T-helper 2 cell treated with Interferon-gamma antibody and Interleukin-4, amounts not matched to agents 5 μg/mL and 100 μg/mL, for 36 hours (primary cell): Measurements from ENCODE around the gene AGAP1.

Source experiments
- DNase-seq: peaks from one replicate; pipeline ENCODE4 v3.0.0; 2021; ENCODE audit warnings: low spot score
- H3K27ac Mint-ChIP-seq: one replicate; pipeline ENCODE4 v1.8.0; 2021; ENCODE audit warnings: mild to moderate bottlenecking, mixed read lengths
- H3K27me3 Mint-ChIP-seq: one replicate; pipeline ENCODE4 v1.8.0; 2021; ENCODE audit warnings: low read depth, mixed read lengths
- H3K36me3 Mint-ChIP-seq: one replicate; pipeline ENCODE4 v1.8.0; 2021; ENCODE audit warnings: low read depth, mixed read lengths
- H3K4me1 Mint-ChIP-seq: one replicate; pipeline ENCODE4 v1.8.0; 2021; ENCODE audit warnings: low read depth, mixed read lengths
- H3K4me3 Mint-ChIP-seq: one replicate; pipeline ENCODE4 v1.8.0; 2022; ENCODE audit warnings: mild to moderate bottlenecking, moderate library complexity, mixed read lengths
- H3K9me3 Mint-ChIP-seq: one replicate; pipeline ENCODE4 v1.8.0; 2021; ENCODE audit warnings: mixed read lengths

The AGAP1 gene

GRCh38 chr2:235983016-235983415, 489.2 kb downstream of the AGAP1 start:
- Mint-ChIP-seq H3K27ac (no peak overlapping the region), H3K9me3 (no peaks in the 10 kb centered on the region), H3K27me3 (peaks cover 4% of the 10 kb centered on the region)

DNA sequence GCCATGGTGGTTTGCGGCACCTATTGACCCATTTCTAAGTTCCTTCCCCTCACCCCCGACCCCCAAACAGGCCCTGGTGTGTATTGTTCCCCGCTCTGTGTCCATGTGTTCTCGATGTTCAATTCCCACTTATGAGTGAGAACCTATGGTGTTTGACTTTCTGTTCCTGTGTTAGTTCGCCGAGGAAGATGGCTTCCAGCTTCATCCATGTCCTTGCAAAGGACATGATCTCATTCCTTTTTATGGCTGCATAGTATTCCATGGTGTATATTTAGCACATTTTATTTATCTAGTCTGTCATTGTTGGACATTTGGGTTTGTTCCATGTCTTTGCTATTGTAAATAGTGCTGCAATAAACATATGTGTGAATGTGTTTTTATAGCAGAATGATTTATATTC, 490.7 kb downstream of the AGAP1 start:
- H3K27ac Mint-ChIP-seq, result no peak overlapping the region
- peaks cover 4% of the 10 kb centered on the region for H3K27me3 Mint-ChIP-seq
- H3K36me3 Mint-ChIP-seq, result no peaks in the 10 kb centered on the region
- no peak for DNase-seq
- H3K4me1 Mint-ChIP-seq, result no peaks in the 10 kb centered on the region
- no peak overlapping the region for H3K4me3 Mint-ChIP-seq
- peaks cover 2% of the 10 kb centered on the region for H3K9me3 Mint-ChIP-seq

More at GRCh38 chr2:235983016-235983415, 489.2 kb downstream of the AGAP1 start:
- H3K4me1 Mint-ChIP-seq, result no peaks in the 10 kb centered on the region
- no peak overlapping the region for H3K4me3 Mint-ChIP-seq
- no peak for DNase-seq
- no peaks in the 10 kb centered on the region for H3K36me3 Mint-ChIP-seq

DNA sequence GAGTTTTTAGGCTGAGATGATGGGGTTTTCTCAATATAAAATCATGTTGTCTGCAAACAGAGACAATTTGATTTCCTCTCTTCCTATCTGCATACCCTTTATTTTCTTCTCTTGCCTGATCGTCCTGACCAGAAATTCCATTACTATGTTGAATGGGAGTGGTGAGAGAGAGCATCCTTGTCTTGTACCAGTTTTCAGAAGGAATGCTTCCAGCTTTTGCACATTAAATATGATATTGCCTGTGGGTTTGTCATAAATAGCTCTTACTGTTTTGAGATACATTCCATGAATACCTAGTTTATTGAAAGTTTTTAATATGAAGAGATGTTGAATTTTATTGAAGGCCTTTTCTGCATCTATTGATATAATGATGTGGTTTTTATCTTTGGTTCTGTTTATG, 492.5 kb downstream of the AGAP1 start:
- no peak for DNase-seq
- H3K27ac Mint-ChIP-seq, result no peak overlapping the region
- H3K36me3 Mint-ChIP-seq, result no peaks in the 10 kb centered on the region
- peaks cover 3% of the 10 kb centered on the region for H3K9me3 Mint-ChIP-seq
- no peaks in the 10 kb centered on the region for H3K4me1 Mint-ChIP-seq
- no peak overlapping the region for H3K4me3 Mint-ChIP-seq
- H3K27me3 Mint-ChIP-seq, result peaks cover 4% of the 10 kb centered on the region

GRCh38 chr2:235988271-235989015, 494.6 kb downstream of the AGAP1 start:
- Mint-ChIP-seq H3K4me3 (no peak overlapping the region), H3K27me3 (peaks cover 4% of the 10 kb centered on the region), H3K4me1 (no peaks in the 10 kb centered on the region), H3K36me3 (no peaks in the 10 kb centered on the region), H3K9me3 (peaks cover 3% of the 10 kb centered on the region), H3K27ac (no peak overlapping the region)
- DNase-seq, result no peak

GRCh38 chr2:235989591-235989990, 495.7 kb downstream of the AGAP1 start:
- Mint-ChIP-seq H3K27me3 (peaks cover 4% of the 10 kb centered on the region), H3K9me3 (peaks cover 3% of the 10 kb centered on the region), H3K4me1 (no peaks in the 10 kb centered on the region), H3K4me3 (no peak overlapping the region), H3K36me3 (no peaks in the 10 kb centered on the region), H3K27ac (no peak overlapping the region)
- no peak for DNase-seq

- no peak overlapping the region for H3K4me3 Mint-ChIP-seq
- no peak for DNase-seq
- H3K4me1 Mint-ChIP-seq, result no peaks in the 10 kb centered on the region
- H3K9me3 Mint-ChIP-seq, result peaks cover 3% of the 10 kb centered on the region
- H3K27me3 Mint-ChIP-seq, result peaks cover 4% of the 10 kb centered on the region
- H3K27ac Mint-ChIP-seq, result no peak overlapping the region
- no peaks in the 10 kb centered on the region for H3K36me3 Mint-ChIP-seq
These were observed 496.5 kb downstream of the AGAP1 start for GRCh38 chr2:235990344-235990743.

- Mint-ChIP-seq H3K9me3 (peaks cover 3% of the 10 kb centered on the region), H3K36me3 (no peaks in the 10 kb centered on the region), H3K4me1 (no peaks in the 10 kb centered on the region), H3K27me3 (no peaks in the 10 kb centered on the region), H3K27ac (no peak overlapping the region), H3K4me3 (no peak overlapping the region)
- DNase-seq, result no peak
These were observed 498.2 kb downstream of the AGAP1 start for GRCh38 chr2:235992024-235992423.

DNA sequence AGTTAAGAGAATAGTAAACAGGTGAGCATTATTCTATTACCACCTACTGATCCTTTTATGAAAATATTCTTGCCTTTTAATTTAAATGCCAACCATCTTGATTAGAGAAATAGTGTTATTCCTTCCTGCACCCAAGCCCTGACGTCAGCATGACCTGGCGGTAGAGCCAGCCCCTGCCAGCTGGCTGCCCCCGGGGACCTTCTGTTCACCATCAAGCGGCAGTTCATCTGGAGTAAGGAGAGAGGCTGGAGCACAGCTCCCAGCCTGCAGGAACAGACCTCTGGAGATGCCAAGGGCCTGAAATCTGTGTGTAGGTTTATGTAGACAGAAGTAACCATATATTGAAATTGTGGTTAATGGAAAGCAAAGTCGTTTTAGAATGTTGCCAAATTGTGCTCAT, 502.6 kb downstream of the AGAP1 start:
- no peaks in the 10 kb centered on the region for H3K9me3 Mint-ChIP-seq
- no peak overlapping the region for H3K4me3 Mint-ChIP-seq
- no peak for DNase-seq

DNA sequence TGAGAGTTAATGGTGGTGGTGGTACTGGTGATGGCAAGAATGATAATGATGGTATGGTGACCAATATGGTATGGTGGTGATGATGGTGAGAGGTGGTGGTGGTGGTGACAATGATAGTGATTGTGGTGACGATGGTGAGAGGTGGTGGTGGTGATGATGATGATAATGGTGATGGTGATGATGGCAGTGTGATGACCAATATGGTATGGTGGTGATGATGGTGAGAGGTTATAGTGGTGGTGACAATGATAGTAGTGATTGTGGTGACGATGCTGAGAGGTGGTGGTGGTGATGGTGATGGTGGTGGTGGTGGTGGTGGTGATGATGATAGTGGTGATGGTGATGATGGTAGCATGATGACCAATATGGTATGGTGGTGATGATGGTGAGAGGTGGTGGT, 505.2 kb downstream of the AGAP1 start:
- Mint-ChIP-seq H3K27me3 (no peaks in the 10 kb centered on the region), H3K9me3 (no peaks in the 10 kb centered on the region), H3K4me1 (no peaks in the 10 kb centered on the region), H3K4me3 (no peak overlapping the region), H3K27ac (no peak overlapping the region), H3K36me3 (no peaks in the 10 kb centered on the region)
- DNase-seq, result no peak

More for the DNA sequence above, 502.6 kb downstream of the AGAP1 start:
- no peaks in the 10 kb centered on the region for H3K27me3 Mint-ChIP-seq
- no peaks in the 10 kb centered on the region for H3K4me1 Mint-ChIP-seq
- no peaks in the 10 kb centered on the region for H3K36me3 Mint-ChIP-seq
- no peak overlapping the region for H3K27ac Mint-ChIP-seq

DNA sequence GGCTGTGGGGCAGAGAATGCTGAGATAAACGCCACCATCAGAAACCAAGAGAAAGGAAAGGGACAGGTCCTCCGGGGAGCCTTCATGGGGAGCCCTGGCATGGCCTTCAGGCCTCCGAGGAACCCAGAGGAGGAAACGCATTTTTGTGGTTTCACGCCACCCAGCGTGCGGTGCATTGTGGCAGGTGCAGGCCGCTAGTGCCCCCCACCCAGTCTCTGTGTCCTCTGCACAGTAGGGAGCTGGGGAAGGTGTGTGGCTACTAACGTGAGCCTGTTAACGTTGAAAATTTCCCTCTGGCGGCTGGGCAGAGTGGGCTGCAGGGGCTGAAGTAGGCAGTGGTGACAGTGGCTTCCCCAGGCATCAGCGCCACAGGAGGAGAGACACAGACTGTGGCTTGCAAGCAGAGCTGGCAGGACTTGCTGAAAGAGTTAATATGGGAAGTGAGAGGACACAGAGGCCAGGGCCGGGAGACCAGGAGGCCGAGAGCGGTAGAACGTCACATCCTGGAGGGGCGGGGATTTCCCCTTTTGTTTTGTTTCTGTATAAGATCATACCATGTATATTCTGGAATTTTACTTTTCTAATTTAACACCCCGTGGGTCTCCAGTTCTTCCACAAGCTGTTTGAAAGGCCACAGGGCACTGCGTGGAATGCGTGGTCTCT, 507.5 kb downstream of the AGAP1 start:
- H3K36me3 Mint-ChIP-seq, result no peaks in the 10 kb centered on the region
- H3K4me1 Mint-ChIP-seq, result no peaks in the 10 kb centered on the region
- no peak overlapping the region for H3K4me3 Mint-ChIP-seq
- no peaks in the 10 kb centered on the region for H3K27me3 Mint-ChIP-seq
- H3K9me3 Mint-ChIP-seq, result no peaks in the 10 kb centered on the region
- H3K27ac Mint-ChIP-seq, result no peak overlapping the region
- DNase-seq, result no peak

GRCh38 chr2:236001854-236002253, 508.0 kb downstream of the AGAP1 start:
- H3K27ac Mint-ChIP-seq, result no peak overlapping the region
- no peak for DNase-seq

DNA sequence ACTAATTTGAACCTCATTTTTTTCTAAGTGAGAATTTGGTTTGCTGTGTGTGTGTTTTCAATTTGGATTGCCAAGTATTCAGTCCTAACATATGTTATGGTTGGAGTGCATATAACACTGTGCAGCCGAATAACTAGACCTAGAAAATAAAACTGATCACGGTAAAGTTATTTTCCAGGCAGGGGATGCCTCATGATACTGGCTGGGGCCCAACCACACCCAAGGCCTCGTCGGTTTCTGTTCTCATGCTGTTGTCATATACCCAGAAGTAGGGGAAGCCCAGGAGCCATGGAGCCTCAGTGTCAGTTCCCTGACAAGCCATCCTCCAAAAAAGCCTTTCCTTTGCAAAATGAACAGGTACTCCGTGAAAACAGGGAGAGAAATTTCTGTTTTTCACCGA, 514.2 kb downstream of the AGAP1 start:
- no peaks in the 10 kb centered on the region for H3K36me3 Mint-ChIP-seq
- no peak overlapping the region for H3K27ac Mint-ChIP-seq
- no peaks in the 10 kb centered on the region for H3K4me1 Mint-ChIP-seq
- H3K27me3 Mint-ChIP-seq, result no peaks in the 10 kb centered on the region
- no peak overlapping the region for H3K4me3 Mint-ChIP-seq
- no peak for DNase-seq
- H3K9me3 Mint-ChIP-seq, result no peaks in the 10 kb centered on the region

More at GRCh38 chr2:236001854-236002253, 508.0 kb downstream of the AGAP1 start:
- Mint-ChIP-seq H3K4me3 (no peak overlapping the region), H3K9me3 (no peaks in the 10 kb centered on the region), H3K27me3 (no peaks in the 10 kb centered on the region), H3K36me3 (no peaks in the 10 kb centered on the region), H3K4me1 (no peaks in the 10 kb centered on the region)

DNA sequence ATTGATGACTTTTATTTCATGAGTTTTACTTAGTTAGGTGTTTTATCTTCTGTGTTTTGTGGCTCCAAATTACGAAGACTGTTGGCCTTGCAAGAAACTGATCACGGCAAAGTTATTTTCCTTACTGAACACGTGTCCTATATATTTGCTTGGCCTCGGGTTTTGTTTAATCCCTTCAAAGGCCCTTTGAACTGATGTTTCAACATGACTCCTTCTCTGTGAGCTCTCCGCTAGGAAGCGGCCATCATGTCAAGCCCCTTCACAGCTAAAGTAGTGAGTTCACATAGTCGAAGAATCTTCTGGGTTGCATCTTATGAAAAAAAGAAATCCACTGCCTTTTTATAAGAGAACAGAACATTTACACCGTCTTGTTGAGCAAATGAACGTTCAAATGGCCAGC, 515.0 kb downstream of the AGAP1 start:
- Mint-ChIP-seq H3K36me3 (no peaks in the 10 kb centered on the region), H3K27me3 (no peaks in the 10 kb centered on the region), H3K27ac (no peak overlapping the region)

DNA sequence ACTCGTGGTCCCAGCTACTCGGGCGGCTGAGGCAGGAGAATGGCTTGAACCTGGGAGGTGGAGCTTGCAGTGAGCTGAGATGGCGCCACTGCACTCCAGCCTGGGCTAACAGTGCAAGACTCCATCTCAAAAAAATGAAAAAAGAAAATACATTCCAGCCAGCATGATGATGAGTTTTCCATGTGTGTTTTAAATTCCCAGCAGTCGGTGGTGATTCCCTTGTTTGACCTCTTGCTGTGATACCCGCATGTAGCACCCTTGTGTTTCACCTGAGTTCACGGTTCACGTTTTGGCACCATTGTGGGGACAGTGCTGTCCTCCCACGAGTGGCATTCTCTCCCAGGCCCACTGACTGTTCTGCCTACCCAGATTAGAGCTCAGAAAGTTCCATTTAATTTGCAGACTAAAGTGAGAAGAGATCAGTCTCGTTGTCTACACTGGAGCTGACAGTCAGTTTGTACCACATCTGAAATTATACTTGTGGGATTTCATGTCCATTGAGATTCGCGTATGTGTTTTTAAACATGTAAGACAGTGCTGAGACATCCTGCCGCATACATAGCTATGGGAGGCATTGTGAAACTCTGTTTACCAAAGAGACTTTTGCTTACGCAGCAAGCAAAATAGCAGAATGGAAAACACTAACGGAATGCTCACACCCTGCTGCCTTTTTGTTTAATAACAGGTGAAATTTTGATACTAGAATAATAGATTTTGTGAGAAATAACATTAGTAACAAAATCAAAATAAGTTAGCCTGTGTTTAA, 517.3 kb downstream of the AGAP1 start:
- Mint-ChIP-seq H3K4me1 (no peaks in the 10 kb centered on the region), H3K9me3 (no peaks in the 10 kb centered on the region), H3K36me3 (no peaks in the 10 kb centered on the region), H3K27me3 (peaks cover 14% of the 10 kb centered on the region), H3K4me3 (no peak overlapping the region), H3K27ac (no peak overlapping the region)
- DNase-seq, result no peak

More for the DNA sequence above, 515.0 kb downstream of the AGAP1 start:
- Mint-ChIP-seq H3K4me3 (no peak overlapping the region), H3K4me1 (no peaks in the 10 kb centered on the region), H3K9me3 (no peaks in the 10 kb centered on the region)
- no peak for DNase-seq
